ENCODE data around the gene RGS6.

Gene RGS6

DNA sequence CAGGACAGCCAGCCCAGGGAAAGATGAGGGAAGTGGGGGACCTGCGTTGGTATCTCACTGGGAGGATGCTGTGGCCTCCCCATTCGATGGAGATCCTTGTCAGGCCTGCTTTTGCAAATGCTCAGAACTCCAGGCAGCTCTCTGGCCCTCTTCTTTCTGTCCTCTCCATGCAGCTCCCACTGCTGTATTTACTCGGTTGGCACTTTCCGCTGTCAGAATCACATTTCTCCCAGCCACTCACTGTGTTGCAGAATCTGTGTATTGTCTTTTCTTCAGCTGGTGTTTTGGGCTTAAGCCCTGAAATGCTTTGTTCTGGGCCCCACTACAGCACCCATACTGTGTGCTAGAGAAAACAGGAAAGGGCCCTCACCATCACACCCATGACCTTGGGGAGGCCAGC lies 401.1 kb downstream of the RGS6 start:
- no peak for DNase-seq

DNA sequence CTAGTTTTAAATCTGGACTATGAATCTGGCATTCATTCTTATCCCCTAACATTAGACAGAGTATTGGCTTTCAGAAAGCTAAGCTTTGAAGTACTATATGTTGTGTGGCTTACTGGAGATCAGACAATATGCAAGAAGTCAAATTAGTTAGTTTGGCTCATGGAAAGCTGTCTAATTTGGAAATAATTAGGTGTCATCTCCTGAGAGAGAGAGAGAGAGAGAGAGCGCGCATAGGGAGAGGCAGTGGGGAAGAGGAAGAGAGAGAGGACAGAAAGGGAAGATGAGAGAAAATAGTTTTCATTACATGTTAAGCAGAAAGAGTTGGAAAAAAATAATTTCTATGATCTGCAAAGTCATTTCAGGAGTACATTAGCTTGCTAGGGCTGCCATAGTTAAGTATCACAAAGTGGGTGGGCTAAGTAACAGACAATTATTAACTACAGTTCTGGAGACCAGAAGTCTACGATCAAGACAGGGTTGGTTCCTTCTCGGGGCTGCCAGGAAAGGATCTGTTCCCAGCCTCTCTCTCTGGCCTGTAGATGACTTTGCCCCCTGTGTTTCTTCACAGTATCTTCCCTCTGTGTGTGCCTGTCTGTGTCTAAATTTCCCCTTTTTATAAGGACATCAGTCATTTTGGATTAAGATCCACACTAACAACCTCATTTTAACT lies 404.2 kb downstream of the RGS6 start:
- no peak for DNase-seq

DNA sequence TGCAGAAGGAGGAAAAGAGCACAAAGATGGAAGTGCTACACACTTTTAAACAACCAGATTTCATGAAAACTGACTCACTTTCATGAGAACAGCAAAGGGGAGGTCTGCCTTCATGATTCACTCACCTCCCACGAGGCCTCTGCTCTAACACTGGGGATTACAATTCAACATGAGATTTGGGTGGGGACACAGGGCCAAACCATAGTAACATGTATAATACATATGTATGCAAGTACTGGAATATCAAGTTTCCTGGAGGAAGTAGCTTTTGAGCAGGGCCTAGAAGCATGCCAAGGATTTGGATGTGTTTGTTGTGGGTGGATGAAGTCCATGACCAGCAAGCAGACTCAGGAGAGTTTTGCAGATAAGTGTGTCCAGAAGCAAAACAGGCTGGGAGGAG lies 409.0 kb downstream of the RGS6 start:
- DNase-seq, result no peak

DNA sequence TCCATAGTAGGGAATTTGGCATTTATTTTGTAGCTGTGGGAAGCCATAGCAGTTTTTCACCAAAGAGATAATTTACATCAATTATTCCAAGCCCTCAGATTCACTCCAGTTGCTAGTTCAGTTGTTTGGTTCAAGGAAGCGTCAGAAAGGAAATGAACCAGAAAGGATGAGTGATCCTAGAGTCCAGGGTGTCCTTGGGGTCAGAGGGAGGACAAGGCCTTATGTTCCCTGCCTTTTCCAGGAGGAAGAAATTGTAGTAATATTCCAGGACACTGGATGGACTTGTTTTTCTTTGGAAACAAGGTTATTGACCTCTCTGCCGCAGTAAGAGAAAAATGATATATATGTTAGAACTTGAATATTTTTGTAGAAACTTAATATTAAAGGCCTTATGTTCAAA lies 409.5 kb downstream of the RGS6 start:
- DNase-seq, result no peak

DNA sequence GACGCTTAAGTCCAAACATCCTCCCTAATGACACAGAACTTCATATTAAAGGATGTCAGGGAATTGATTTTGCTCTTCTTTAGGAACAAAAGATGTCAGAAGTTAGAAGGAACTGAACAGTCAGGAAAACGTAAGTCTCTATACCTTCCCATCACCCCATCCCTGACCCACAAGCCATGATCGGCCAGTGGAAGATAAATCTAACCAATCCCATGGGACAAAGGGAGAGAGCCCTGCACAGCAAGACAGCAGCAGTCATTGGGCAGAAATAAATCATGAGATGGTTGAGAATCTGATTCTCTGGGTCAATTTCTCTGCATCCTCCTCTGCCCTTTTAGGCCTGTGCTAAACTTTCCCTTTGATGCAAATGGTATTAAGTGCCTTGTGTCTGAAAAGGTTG lies 414.9 kb downstream of the RGS6 start:
- no peak for DNase-seq

DNA sequence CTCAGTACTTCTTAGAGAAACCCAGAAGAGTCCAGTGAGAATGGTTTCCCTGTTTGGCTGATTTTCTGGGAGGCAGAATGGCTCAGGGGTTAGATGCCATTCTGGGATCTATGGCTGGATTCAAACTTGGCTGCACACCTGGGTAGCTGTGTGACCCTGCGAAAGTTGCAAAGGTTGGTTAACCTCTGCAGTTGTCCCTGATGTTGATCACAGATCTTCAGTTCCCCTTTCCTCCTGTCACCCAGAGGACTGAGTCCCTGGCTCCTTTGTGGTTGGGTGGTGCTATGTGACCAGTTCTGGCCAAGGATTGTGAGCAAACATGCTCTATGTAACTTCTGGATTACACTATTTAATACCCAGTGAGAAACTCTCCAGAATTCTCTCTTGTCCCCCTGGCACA lies 418.0 kb downstream of the RGS6 start:
- peak; percentile 0 for DNase-seq

DNA sequence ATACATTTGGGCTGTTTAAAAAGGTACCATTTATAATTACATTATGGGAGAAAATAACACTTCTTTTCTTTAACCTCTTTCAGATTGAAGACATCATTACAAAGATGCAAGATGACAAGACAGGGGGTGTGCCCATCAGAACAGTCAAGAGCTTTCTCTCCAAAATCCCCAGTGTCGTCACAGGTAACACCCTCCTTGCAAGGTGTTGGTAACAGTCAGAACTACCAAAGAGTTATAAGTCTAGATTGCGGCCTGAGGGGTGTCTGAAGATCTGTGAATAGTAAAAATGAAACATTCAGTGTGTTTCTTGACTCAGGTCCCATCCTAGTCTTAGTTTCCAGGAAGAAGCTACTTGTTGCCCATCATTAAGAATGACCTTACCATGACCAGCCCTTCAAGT lies 419.8 kb downstream of the RGS6 start:
- DNase-seq, result no peak

DNA sequence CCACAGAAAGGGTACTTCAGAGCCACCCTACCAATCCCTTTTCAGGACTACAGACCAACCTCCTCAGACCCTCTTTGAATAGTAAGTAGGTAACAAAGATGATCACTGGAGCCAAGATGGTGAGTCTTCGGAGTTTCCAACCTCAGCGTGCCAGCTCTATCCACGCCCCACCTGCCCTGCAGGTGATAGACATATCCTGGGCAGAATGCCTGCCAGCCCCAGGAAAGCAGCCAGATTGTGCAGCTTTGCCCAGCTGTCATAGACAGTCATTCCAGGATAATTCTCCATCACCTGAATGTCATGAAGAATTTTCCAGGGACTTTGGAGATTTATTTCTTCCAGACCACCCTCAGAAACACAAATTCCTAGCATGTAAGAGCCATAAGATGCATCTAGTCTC lies 434.4 kb downstream of the RGS6 start:
- no peak for DNase-seq

DNA sequence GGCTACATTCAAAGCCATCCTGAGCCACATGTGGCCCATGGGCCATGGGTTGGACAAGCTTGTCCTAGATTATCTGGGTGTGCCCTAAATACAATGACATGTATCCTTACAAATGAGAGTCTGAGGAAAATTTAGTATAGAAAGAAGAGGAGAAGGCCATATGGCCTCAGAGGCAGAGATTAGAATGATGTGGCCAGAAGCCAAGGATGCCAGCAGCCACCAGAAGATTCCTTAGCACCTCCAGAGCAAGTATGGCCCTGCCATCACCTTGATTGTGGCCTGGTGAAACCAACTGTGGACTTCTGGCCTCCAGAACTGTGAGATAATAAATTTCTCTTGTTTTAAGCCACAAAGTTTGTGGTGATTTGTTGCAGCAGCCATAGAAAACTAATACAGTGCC lies 436.9 kb downstream of the RGS6 start:
- DNase-seq, result no peak

DNA sequence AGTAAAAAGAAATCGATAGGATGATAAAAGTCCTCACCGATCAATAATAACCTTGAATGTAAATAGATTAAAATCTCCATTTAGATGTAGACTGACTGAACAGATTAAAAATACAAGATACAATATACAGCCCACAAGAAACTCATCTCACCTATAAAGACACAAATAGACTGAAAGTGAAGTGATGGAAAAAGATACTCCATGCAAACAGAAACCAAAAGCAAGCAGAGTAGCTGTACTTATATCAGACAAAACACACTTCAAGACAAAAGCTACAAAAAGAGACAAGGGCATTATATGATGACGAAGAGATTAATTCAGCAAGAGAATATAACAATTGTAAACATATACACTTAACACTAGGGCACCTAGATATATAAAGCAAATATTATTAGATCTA lies 444.8 kb downstream of the RGS6 start:
- DNase-seq, result no peak

DNA sequence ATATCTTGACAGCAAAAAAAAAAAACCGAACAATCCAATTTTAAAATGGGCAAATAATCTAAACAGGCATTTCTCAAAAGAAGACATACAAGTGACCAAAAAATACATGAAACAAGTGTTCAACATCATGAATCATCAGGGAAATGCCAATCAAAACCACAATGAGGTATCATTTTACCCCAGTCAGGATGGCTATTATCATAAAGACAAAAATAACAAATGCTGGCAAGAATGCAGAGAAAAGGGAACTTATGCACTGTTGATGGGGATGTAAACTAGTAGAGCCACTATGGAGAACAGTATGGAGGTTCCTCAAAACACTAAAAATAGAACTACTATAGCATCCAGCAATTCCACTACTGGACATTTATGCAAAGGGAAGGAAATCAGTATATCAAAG lies 448.2 kb downstream of the RGS6 start:
- peak; percentile 52 for DNase-seq

DNA sequence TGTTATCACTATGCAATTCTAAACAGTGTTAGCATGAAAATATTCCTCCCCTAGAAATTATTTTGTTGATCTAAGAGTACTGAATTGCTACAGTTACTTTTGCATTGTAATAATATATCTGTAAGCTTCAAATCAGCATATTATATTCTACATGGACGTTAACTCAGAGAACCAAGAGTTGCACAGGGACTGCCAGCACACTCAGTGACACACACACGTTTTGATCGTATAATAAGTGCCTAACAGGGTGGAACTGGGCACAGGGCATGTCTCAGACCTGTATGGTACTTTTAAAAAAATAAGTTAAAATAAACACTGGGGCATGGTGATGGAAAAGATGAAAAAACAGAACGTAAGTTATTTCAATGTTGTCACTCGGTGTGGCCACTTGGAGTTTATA lies 451.6 kb downstream of the RGS6 start:
- DNase-seq, result no peak

DNA sequence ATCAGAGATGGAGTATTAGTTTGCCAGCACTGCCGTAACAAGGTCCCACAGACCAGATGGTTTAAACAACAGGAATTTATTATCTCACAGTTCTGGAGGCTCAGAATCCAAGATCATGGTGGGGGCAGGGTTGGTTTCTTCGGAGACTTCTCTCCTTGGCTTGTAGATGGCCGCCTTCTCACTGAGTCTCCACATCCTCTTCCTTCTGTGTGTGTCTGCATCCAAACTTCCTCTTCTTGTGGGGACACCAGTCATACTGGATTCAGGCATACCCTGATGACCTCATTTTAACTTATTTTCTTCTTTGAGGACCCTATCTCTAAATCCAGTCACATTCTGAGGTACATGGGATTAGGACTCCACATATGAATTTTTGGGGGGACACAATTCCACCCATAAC lies 455.5 kb downstream of the RGS6 start:
- DNase-seq, result no peak

DNA sequence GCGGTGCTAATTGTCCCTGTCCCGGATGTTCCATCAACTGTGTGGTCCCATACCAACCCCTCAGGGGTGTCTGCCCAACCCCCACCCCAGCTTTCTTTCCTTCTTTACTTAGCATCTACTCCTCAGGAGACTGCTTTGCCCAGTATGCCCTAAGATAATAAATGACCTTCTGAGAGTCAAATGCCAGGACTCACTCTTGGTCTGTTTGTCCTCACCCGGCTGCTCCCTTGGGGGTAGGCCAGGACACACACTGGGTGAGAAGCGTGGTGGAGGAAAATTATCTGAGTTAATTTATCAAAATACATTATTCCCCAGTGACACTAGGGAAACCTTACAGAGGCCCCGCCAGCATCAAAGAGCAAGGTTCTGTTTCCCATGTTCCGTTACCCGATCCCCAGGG lies 457.0 kb downstream of the RGS6 start:
- DNase-seq, result no peak

DNA sequence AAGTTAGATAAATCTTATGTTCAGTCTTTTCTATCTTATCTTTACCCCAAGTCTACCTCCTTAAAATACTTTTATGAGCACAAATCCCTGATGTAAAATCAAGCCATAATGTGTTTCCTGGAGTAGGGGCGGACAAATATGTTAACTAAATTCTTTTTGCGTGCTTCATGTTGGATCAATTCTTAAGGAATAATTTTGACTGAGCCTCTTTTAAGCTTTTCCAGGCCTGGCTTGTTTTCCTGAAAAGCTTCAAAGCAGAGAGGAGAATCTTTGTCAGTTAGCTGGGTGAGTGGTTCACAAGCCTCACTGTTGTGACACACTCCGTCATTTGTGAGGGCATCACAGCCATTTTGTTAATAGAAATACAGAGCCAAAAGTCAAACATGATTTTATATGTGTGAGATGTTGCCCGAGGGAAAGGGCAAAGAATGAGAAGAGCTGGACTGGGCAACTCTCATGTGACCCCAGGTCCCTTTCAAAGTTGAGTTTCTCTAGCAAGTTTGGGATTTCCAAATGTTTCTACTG lies 468.9 kb downstream of the RGS6 start:
- DNase-seq, result no peak

DNA sequence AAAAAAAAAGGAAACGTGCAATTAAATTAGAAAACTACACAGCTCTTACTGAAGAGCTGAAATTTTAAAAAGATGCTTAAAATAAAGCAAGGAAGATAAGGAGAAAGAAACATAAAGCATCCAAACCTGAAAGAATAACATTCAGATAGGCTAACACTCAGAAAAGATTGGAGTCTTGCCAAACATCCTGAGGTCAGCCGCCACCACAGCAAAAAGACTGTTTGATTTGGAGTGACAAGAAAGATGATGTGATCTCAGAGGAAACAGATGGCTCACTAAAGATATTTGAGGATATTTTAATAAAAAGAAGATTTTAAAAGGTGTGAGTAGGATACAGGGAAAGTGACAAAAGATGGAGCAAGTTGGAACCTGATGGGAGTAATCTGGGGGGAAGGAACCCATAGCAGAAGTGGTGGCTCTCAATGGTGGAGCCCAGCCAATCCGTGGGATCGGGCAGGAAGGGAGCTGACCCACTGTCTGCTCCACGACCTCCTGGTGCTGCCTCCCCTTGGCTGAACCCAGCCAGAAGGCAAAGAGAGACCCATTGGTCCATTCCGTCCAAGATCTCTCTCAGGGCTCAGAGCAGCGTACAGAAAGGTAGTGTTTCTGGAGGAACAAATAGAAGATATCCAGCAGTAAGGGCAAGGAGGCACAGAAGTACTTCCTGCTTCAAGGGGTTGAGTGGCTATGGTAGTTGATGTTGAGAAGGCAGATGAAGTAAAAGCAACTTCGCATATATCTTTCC lies 469.6 kb downstream of the RGS6 start:
- DNase-seq, result peak; percentile 2

DNA sequence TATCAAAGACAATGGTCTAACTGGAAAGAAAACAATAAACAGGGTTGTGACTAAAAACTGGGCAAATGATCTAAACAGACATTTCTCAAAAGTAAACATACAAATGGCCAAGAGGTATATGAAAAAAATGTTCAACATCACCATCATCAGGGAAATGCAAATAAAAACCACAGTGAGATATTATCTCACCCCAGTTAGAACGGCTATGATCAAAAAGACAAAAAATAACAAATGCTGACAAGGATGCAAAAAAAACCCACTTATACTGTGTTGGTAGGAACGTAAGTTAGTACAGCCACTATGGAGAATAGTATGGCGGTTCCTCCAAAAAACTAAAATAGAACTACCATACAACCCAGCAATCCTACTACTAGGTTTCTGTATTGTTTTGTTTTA lies 470.1 kb downstream of the RGS6 start:
- DNase-seq, result no peak

DNA sequence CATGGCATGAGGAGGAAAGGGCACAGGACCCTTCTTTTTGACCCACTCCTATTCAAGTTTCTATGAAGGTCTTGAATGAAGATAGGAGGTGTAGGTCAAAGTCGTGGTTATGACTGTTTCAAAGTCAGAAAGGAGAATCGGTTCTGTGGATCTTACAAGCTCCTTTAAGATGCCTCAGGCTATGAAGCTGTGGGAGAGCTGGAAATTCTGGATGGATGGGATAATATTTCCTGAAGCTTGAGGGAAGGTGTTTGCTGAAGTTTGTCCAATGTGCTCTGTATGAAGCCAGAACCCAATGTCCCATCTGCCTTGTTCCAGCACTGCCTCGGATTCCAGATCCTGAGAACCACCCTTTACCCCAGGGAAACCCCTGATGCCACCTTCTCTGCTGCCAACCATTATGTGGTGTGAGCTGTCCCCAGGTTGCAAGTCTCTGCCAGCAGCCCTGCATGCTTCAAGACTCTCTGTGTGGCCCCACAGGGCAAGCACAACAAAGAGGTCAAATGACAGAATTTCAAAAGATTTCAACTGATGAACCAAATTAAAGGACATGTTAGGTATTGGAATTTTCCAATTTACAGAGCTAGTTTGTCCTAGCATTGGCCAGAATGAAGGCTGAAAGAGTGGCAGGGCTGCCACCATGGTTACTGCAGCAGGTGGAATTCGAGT lies 472.0 kb downstream of the RGS6 start:
- DNase-seq, result no peak

DNA sequence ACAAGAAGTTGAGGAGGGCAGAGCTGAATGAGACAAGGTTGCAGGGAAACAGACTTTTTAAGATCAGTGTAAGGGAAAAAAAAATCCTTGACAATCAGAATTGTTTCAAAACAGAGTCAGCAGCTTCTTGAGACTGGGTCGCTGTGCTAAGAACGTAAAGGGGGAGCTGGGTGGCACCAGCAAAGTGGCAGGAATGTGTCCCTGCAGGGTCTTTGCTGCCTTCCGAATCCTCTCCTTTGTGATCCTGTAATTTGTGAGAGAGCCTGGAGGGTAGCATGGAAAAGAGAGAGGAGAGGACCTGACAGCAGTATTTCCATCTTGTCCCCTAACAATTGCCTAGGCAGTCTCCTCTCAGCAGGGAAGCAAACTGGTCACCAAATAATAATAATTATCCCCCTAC lies 472.8 kb downstream of the RGS6 start:
- DNase-seq, result no peak

DNA sequence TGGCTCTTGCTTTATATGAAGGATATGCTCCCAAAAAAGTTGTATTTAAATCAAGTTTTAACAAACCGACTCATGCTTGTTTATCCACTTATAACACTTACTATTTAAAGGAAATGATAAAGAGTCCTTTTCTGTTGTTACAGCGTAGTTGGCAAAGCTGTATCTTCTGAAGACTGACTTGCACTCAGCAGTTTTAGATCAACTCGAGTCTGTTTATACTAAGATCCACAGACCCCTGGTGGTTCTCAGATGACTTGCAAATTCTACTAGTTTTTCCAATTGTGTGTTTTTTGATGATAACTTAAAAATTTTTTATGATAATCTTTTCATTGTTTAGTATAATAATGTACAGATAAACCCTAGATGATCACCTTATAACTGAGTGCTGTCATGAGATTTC lies 475.8 kb downstream of the RGS6 start:
- DNase-seq, result no peak

DNA sequence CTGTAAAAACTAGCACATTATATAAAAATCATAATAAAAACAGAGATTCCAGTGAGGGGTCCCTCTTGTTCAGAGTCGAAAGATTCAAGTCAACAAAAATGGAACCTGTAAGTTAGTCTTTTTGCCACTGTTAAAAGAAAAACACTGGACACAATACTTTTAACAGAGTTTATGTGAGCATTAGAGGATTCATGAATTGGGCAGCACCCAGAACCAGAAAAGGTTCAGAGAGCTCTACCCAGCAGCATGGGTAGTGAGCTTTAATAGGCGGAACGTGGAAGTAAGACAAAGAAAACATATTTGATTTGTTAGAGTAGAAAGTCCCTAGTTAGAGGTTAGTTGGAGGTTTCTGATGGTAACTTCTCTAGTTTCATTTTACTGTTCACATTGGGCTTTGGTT lies 476.8 kb downstream of the RGS6 start:
- DNase-seq, result no peak

DNA sequence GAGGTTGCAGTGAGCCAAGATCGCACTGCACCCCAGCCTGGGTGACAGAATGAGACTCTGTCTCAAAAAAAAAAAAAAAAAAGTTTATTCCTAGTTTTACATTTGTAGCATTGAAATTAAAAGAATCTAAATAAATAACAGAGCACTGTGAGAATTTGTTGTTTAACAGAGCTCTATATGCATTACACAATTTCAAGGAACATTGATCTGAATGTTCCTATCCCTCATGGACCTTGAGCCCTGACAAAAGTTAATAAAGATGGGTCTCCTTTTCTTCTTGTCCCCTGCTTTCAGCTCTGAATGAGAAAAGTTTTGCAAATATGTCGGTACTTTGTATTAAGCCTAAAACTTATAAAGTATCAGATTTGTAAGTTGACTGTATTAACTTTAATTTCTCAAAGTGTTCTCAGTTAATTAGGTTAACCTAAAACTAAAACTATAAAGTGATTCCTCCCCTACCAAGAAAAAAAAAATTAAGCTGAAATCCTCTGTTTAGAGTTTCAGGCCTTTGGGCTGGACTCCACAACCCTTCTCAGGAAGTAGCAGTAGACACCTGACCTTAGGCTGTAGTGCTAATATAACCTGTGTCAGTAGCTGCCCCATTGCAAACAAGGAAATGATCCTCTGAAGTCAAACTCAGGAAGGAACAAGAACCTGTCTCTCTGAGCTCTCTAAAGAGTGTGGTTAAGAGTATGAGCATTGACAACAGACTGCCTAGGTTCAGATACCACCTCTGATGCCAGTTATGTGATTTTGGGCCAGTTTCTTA lies 484.0 kb downstream of the RGS6 start:
- no peak for DNase-seq

DNA sequence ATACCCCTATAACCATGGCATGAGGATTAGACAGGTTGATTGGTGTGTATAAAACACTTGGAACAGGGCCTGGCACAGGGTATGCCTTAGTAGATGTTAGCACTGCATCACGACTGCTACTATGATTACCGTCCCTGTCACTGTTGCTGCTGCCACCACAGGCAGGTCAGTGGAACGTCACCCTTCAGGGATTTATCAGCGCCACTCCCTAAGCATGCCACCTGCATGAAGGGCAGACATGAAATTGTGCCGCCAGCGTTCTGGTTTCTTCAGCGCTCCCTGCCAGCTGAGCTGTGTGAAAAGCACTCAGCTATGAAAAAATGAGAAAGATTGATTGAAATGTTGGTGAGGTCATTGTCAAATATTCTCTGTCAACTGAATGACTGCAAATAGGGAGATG lies 484.7 kb downstream of the RGS6 start:
- no peak for DNase-seq

All from OCI-M1 (cell line).